HG03066 (cell line): ENCODE measurements around the gene NFATC3.

Source experiments
- ATAC-seq: cut with Tn5 transposase; IDR thresholded peaks from one replicate; pipeline ENCODE4 v1.9.1; 2021; ENCODE audit warnings: low read depth; ENCODE audit not compliant: unreplicated experiment

The NFATC3 gene

GRCh38 chr16:68244481-68244902, 159.3 kb downstream of the NFATC3 start:
- peak; percentile 9 for ATAC-seq

- peak; percentile 83 for ATAC-seq
Observed at GRCh38 chr16:68244903-68245853, 160.0 kb downstream of the NFATC3 start, which contains the start of gene PLA2G15. Gene PLA2G15, plus strand, starts transcription at chr16:68245373. Its CDS starts 54 bp downstream, at chr16:68245427.

GRCh38 chr16:68246121-68246520, 161.0 kb downstream of the NFATC3 start:
- no peak for ATAC-seq

- ATAC-seq: no peak
Observed at GRCh38 chr16:68246666-68247065, 161.5 kb downstream of the NFATC3 start.

- ATAC-seq: no peak
Observed at GRCh38 chr16:68247400-68247799, 162.2 kb downstream of the NFATC3 start.

- ATAC-seq: no peak
Observed at GRCh38 chr16:68247932-68248331, 162.8 kb downstream of the NFATC3 start.

GRCh38 chr16:68249371-68249770, 164.2 kb downstream of the NFATC3 start:
- ATAC-seq: no peak

- ATAC-seq: no peak
Observed at GRCh38 chr16:68250951-68251350, 165.8 kb downstream of the NFATC3 start.

- no peak for ATAC-seq
Observed at GRCh38 chr16:68251832-68252231, 166.7 kb downstream of the NFATC3 start.

GRCh38 chr16:68252383-68252782, 167.2 kb downstream of the NFATC3 start:
- ATAC-seq: no peak

GRCh38 chr16:68253721-68254120, 168.6 kb downstream of the NFATC3 start:
- no peak for ATAC-seq

- ATAC-seq: no peak
Observed at GRCh38 chr16:68255712-68256111, 170.5 kb downstream of the NFATC3 start.

- peak; percentile 47 for ATAC-seq
Observed at GRCh38 chr16:68257251-68257905, 172.2 kb downstream of the NFATC3 start.

GRCh38 chr16:68257906-68258800, 173.0 kb downstream of the NFATC3 start:
- peak; percentile 28 for ATAC-seq

GRCh38 chr16:68259007-68259825, 174.0 kb downstream of the NFATC3 start:
- no peak for ATAC-seq

- peak; percentile 9 for ATAC-seq
Observed at GRCh38 chr16:68263559-68264127, 178.5 kb downstream of the NFATC3 start.

- ATAC-seq: peak; percentile 56
Observed at GRCh38 chr16:68264128-68265077, 179.2 kb downstream of the NFATC3 start, which contains the start of gene SLC7A6. Gene SLC7A6, plus strand, starts transcription at chr16:68264526. Its CDS starts 10,201 bp downstream, at chr16:68274727.
